CD14-positive monocyte (primary cell): ENCODE data around the gene GRID2. TPM values are rescaled to one million over a fixed set of nuclear protein-coding genes. Genes with fewer than 3 reads are reported as not detected.

Source experiments
- DNase-seq, 3 donors: peaks; one replicate each; pipeline ENCODE4 v3.0.0-alpha.2; 2011 to 2022
- H2AFZ ChIP-seq: 2 replicates; pipeline ENCODE4 v1.6.0; 2012; ENCODE audit warnings: mild to moderate bottlenecking, low read depth, low read length, inconsistent platforms; ENCODE audit not compliant: insufficient read depth, poor library complexity, severe bottlenecking
- H3K27ac ChIP-seq, 2 donors: 1 replicate in 1 of 2; 2 replicates in 1 of 2; pipeline ENCODE4 v1.5.1; 2012 to 2013; ENCODE audit warnings: low read length in 2 of 2, control low read depth in 1 of 2, inconsistent platforms in 1 of 2, low read depth in 1 of 2, mild to moderate bottlenecking in 1 of 2
- H3K27me3 ChIP-seq, 2 donors: one replicate each; pipeline versions ENCODE4 v1.6.0 to v1.6.1; 2011 to 2013; ENCODE audit warnings: low read length in 2 of 2; ENCODE audit not compliant: control insufficient read depth in 2 of 2, insufficient read depth in 2 of 2
- H3K36me3 ChIP-seq, 2 donors: replicated peaks in 1 of 2; 1 replicate in 1 of 2; 2 replicates in 1 of 2; pipeline versions ENCODE4 v1.5.1 to v1.6.1; 2012 to 2013; ENCODE audit warnings: low read length in 2 of 2, control low read depth in 1 of 2, inconsistent platforms in 1 of 2, mild to moderate bottlenecking in 1 of 2; ENCODE audit not compliant: insufficient read depth in 2 of 2, control insufficient read depth in 1 of 2
- H3K4me1 ChIP-seq, 2 donors: 1 replicate in 1 of 2; 2 replicates in 1 of 2; pipeline versions ENCODE4 v1.5.1 to v1.6.1; 2012 to 2013; ENCODE audit warnings: low read length in 2 of 2, control low read depth in 1 of 2, inconsistent platforms in 1 of 2, mild to moderate bottlenecking in 1 of 2, moderate library complexity in 1 of 2; ENCODE audit not compliant: insufficient read depth in 2 of 2, control insufficient read depth in 1 of 2
- H3K4me2 ChIP-seq: replicated peaks from 2 replicates; pipeline ENCODE3; 2012; ENCODE audit warnings: low read length, moderate library complexity, mild to moderate bottlenecking; ENCODE audit not compliant: poor library complexity, severe bottlenecking; ENCODE audit errors: extremely low read depth
- H3K4me3 ChIP-seq, 3 experiments: fragments of 200-600 bp in 1 of 3; sonication (generic) in 1 of 3; replicated peaks in 1 of 3; 1 replicate in 2 of 3; 2 replicates in 1 of 3; pipeline ENCODE4 v1.5.1; 2011 to 2013; ENCODE audit warnings: low read length in 3 of 3, mild to moderate bottlenecking in 3 of 3, control low read depth in 2 of 3, low read depth in 2 of 3, inconsistent platforms in 1 of 3, moderate library complexity in 1 of 3
- H3K79me2 ChIP-seq: 2 replicates; pipeline ENCODE4 v1.6.0; 2012; ENCODE audit warnings: mild to moderate bottlenecking, control low read depth, inconsistent platforms, low read length, moderate library complexity; ENCODE audit not compliant: insufficient read depth
- H3K9ac ChIP-seq: 2 replicates; pipeline ENCODE4 v1.6.0; 2017; ENCODE audit warnings: low read length, mild to moderate bottlenecking; ENCODE audit not compliant: insufficient read depth, poor library complexity, severe bottlenecking
- H3K9me3 ChIP-seq, 2 donors: replicated peaks in 1 of 2; 1 replicate in 1 of 2; 2 replicates in 1 of 2; pipeline versions ENCODE4 v1.5.1 to v1.6.1; 2012 to 2013; ENCODE audit warnings: low read length in 2 of 2, control low read depth in 1 of 2; ENCODE audit not compliant: control insufficient read depth in 1 of 2, insufficient read depth in 1 of 2
- H4K20me1 ChIP-seq: 2 replicates; pipeline ENCODE4 v1.6.0; 2012; ENCODE audit warnings: mild to moderate bottlenecking, low read length, control low read depth, moderate library complexity; ENCODE audit not compliant: insufficient read depth
- H3K27ac Mint-ChIP-seq, 7 donors: one replicate each; pipeline ENCODE4 v1.8.0; 2020; ENCODE audit warnings: mild to moderate bottlenecking in 7 of 7, mixed read lengths in 7 of 7, moderate library complexity in 6 of 7, inconsistent platforms in 2 of 7
- H3K27me3 Mint-ChIP-seq, 3 donors: one replicate each; pipeline ENCODE4 v1.8.0; 2021 to 2022; ENCODE audit warnings: low read depth in 3 of 3, mild to moderate bottlenecking in 3 of 3, mixed read lengths in 3 of 3, moderate library complexity in 3 of 3, inconsistent platforms in 1 of 3
- H3K36me3 Mint-ChIP-seq, 2 donors: one replicate each; pipeline ENCODE4 v1.8.0; 2020; ENCODE audit warnings: mixed read lengths in 2 of 2, inconsistent platforms in 1 of 2, mild to moderate bottlenecking in 1 of 2
- H3K4me1 Mint-ChIP-seq: one replicate; pipeline ENCODE4 v1.8.0; 2020; ENCODE audit warnings: mild to moderate bottlenecking, mixed read lengths
- H3K4me3 Mint-ChIP-seq, 2 donors: one replicate each; pipeline ENCODE4 v1.8.0; 2020; ENCODE audit warnings: mild to moderate bottlenecking in 2 of 2, mixed read lengths in 2 of 2, moderate library complexity in 1 of 2
- H3K9me3 Mint-ChIP-seq, 7 donors: one replicate each; pipeline ENCODE4 v1.8.0; 2020 to 2022; ENCODE audit warnings: mixed read lengths in 7 of 7, mild to moderate bottlenecking in 6 of 7, moderate library complexity in 6 of 7, inconsistent platforms in 2 of 7
- WGBS: methylation state at CpG from one replicate; pipeline ENCODE4 v1.1.5; 2013; ENCODE audit warnings: missing lambda C conversion rate; ENCODE audit not compliant: insufficient coverage; 5-methylcytosine and 5-hydroxymethylcytosine counted together
- intact Hi-C, 2 donors: fragments of 100-400 bp; cut with micrococcal nuclease; formaldehyde crosslinking; loops; one replicate each; pipeline versions ENCODE4 v1.15.0 to v1.15.1; 2023
- polyA plus RNA-seq, 3 donors: library from polyadenylated mRNA; depleted of rRNA in 1 of 3; unstranded in 2 of 3; stranded (reverse) in 1 of 3; fragments of 300-500 nt in 2 of 3; fragments of >200 nt in 1 of 3; fragmentation: Illumina TruSeq in 2 of 3; gene quantifications; 1 replicate in 2 of 3; 2 replicates in 1 of 3; pipeline ENCODE4 v1.2.3, GENCODE V29; 2012 to 2021
- TF ChIP-seq, protein P1 (sequence below): fragments of 200-600 bp; IDR thresholded peaks from one replicate; pipeline ENCODE4 v1.8.0; 2022; ENCODE audit warnings: antibody characterized with exemption, mild to moderate bottlenecking

Gene GRID2
- polyA plus RNA-seq, 3 donors, result not detected

DNA sequence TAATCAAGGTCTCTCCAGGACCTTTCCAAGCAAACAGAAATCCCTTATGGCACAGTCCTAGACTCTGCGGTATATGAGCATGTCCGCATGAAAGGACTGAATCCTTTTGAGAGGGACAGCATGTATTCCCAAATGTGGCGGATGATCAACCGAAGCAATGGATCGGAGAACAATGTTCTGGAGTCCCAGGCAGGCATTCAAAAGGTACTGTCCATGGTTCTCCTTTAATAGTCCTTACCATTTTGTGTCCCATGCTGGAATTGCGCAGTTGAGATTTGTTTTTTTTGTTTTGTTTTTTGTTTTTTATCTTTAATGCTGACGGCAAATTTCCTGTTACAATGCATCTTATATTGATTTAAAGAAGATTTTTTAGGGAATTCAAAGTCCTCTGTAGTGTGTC lies 1211.4 kb downstream of the GRID2 start:
- Mint-ChIP-seq H3K36me3 (no peaks in the 10 kb centered on the region), H3K27me3 (peaks cover 0 to 2% (median 0%) of the 10 kb centered on the region in 3 donors), H3K9me3 (peaks cover 0 to 8% (median 0%) of the 10 kb centered on the region in 7 donors), H3K27ac (no peak overlapping the region), H3K4me3 (no peak overlapping the region), H3K4me1 (no peaks in the 10 kb centered on the region)
- no peaks in the 10 kb centered on the region for H3K27me3 ChIP-seq
- no peaks in the 10 kb centered on the region for H3K36me3 ChIP-seq
- TF ChIP-seq, protein P1, sequence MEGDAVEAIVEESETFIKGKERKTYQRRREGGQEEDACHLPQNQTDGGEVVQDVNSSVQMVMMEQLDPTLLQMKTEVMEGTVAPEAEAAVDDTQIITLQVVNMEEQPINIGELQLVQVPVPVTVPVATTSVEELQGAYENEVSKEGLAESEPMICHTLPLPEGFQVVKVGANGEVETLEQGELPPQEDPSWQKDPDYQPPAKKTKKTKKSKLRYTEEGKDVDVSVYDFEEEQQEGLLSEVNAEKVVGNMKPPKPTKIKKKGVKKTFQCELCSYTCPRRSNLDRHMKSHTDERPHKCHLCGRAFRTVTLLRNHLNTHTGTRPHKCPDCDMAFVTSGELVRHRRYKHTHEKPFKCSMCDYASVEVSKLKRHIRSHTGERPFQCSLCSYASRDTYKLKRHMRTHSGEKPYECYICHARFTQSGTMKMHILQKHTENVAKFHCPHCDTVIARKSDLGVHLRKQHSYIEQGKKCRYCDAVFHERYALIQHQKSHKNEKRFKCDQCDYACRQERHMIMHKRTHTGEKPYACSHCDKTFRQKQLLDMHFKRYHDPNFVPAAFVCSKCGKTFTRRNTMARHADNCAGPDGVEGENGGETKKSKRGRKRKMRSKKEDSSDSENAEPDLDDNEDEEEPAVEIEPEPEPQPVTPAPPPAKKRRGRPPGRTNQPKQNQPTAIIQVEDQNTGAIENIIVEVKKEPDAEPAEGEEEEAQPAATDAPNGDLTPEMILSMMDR, result no peak
- H2AFZ ChIP-seq, result no peak overlapping the region
- H4K20me1 ChIP-seq, result no peaks in the 10 kb centered on the region
- no peak for DNase-seq
- H3K27ac ChIP-seq, result no peak overlapping the region
- H3K79me2 ChIP-seq, result no peaks in the 10 kb centered on the region
- H3K4me3 ChIP-seq, result no peak overlapping the region
- no peak overlapping the region for H3K4me2 ChIP-seq
- peaks cover 0 to 2% of the 10 kb centered on the region in 2 donors for H3K9me3 ChIP-seq
- H3K9ac ChIP-seq, result no peak overlapping the region
- intact Hi-C loops, result no loop called here
- H3K4me1 ChIP-seq, result no peaks in the 10 kb centered on the region
- 96% methylated on average over 5 of the region's 7 CpGs for WGBS

DNA sequence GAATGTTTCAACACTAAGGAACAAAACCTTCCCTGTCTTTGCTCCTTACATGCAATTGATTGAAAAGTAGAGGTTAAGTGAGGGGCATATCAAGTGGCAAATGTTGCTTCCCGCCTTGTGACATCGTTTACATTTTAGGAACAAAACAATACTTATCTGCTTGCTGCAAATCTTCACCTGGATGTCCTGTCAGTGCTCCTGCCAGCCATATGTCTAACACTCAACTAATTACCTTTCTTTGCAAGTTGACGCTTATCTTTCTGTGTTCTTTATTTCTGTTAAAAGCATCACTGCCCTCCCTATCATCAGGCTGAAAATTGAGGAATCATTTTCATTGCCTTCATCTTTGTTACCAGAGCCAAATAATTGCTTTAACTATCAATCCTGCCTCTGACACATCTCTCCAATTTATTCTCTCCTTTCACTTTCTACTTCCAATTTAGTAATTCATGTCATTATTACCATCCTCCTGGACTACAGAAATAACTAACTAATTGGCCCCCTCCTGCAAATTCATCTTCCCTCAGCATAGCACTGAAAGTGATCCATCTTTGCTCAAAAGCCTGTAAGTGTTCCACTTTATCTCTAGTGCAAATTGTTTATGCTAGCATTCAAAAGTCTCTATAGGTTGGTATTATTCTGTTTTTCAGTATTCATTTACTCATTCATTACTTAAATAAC lies 1226.1 kb downstream of the GRID2 start:
- intact Hi-C loops, result no loop called here
- H3K9me3 ChIP-seq, result no peaks in the 10 kb centered on the region
- Mint-ChIP-seq H3K27ac (no peak overlapping the region), H3K36me3 (no peaks in the 10 kb centered on the region), H3K27me3 (no peaks in the 10 kb centered on the region), H3K4me1 (no peaks in the 10 kb centered on the region), H3K9me3 (peaks cover 0 to 7% (median 2%) of the 10 kb centered on the region in 7 donors), H3K4me3 (no peak overlapping the region)
- no peaks in the 10 kb centered on the region for H3K79me2 ChIP-seq
- H3K36me3 ChIP-seq, result no peaks in the 10 kb centered on the region
- TF ChIP-seq, protein P1, result no peak
- no peaks in the 10 kb centered on the region for H3K27me3 ChIP-seq
- H4K20me1 ChIP-seq, result no peaks in the 10 kb centered on the region
- 92% methylated on average over 1 of the region's 3 CpGs for WGBS
- no peak overlapping the region for H2AFZ ChIP-seq
- no peak overlapping the region for H3K27ac ChIP-seq
- H3K4me3 ChIP-seq, result no peak overlapping the region
- H3K4me2 ChIP-seq, result no peak overlapping the region
- no peaks in the 10 kb centered on the region for H3K4me1 ChIP-seq
- DNase-seq, result no peak
- no peak overlapping the region for H3K9ac ChIP-seq
